Activated naive CD4-positive, alpha-beta T cell (primary cell): Measurements from ENCODE around the gene NOL12.

Experiments
- DNase-seq, 4 experiments: peaks; one replicate each; lab custom pipeline; 2025; lab: John Stamatoyannopoulos, UW

Gene NOL12

GRCh38 chr22:37659066-37659896 is 26.9 kb upstream of the NOL12 start:
- DNase-seq: peak in 1 of 4 experiments; percentile 29

GRCh38 chr22:37659897-37660708 is 26.0 kb upstream of the NOL12 start:
- no peak for DNase-seq

GRCh38 chr22:37660709-37661045 is 25.5 kb upstream of the NOL12 start:
- no peak for DNase-seq

- DNase-seq: peak in 1 of 4 experiments; percentile 19
Measured at GRCh38 chr22:37661160-37661924, 24.8 kb upstream of the NOL12 start.

- DNase-seq: no peak
Measured at GRCh38 chr22:37662039-37662438, 24.1 kb upstream of the NOL12 start.

GRCh38 chr22:37663521-37664140 is 22.5 kb upstream of the NOL12 start:
- no peak for DNase-seq

- DNase-seq: no peak
Measured at GRCh38 chr22:37664249-37665101, 21.7 kb upstream of the NOL12 start.

- DNase-seq: no peak
Measured at GRCh38 chr22:37665487-37665886, 20.7 kb upstream of the NOL12 start.

- no peak for DNase-seq
Measured at GRCh38 chr22:37669586-37669985, 16.6 kb upstream of the NOL12 start.

- DNase-seq: peak in 2 of 4 experiments; percentile 10 to 13
Measured at GRCh38 chr22:37672206-37672919, 13.8 kb upstream of the NOL12 start.

GRCh38 chr22:37672920-37673455 is 13.2 kb upstream of the NOL12 start:
- DNase-seq: no peak

GRCh38 chr22:37674248-37674647 is 11.9 kb upstream of the NOL12 start:
- DNase-seq: no peak

- peak in 2 of 4 experiments; percentile 25 to 45 for DNase-seq
Measured at GRCh38 chr22:37674951-37675929, 10.9 kb upstream of the NOL12 start, which contains the start of gene LGALS1. Gene LGALS1, plus strand, starts transcription at chr22:37675636. Its CDS starts 67 bp downstream, at chr22:37675703.

GRCh38 chr22:37675930-37676735 is 10.0 kb upstream of the NOL12 start:
- no peak for DNase-seq

- peak; percentile 72 to 94 (median 82) for DNase-seq
Measured at GRCh38 chr22:37676736-37677492, 9.2 kb upstream of the NOL12 start.

GRCh38 chr22:37677493-37677974 is 8.6 kb upstream of the NOL12 start:
- no peak for DNase-seq

GRCh38 chr22:37678372-37678771 is 7.8 kb upstream of the NOL12 start:
- no peak for DNase-seq
